ENCODE data around the gene BATF3.

DNA sequence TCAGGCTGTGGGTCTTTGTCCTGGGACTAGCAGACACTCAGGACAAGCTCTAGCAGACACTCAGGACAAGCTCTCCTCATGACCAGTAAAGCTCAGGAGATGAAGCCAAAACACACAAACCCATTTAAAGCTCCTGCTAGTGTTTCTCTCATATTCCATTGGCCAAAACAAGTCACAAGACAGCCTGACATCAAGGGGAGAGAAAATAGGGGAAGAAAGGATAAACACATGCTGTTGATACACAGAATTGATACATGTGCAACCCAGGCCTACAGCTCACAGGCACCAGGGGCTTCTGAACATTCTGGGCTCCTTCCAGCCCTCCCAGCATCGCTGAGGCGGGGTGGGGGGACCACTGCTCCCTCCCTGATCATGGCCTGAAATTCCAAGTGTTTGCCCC is 55.8 kb downstream of the BATF3 start:
- TF ChIP-seq MXI1 (IDR thresholded peaks at IDR 0.05; ENCODE audit: low read depth, low read length) (no peak), CTCF (IDR thresholded peaks at IDR 0.05) (no peak)
